Measurements from ENCODE around the gene PRKCH. TPM values are rescaled to one million over a fixed set of nuclear protein-coding genes. Genes with fewer than 3 reads are reported as not detected.

The PRKCH gene
- total RNA-seq, 4 donors from 2014 or later = 49.5 to 147 (median 59.2) TPM

DNA sequence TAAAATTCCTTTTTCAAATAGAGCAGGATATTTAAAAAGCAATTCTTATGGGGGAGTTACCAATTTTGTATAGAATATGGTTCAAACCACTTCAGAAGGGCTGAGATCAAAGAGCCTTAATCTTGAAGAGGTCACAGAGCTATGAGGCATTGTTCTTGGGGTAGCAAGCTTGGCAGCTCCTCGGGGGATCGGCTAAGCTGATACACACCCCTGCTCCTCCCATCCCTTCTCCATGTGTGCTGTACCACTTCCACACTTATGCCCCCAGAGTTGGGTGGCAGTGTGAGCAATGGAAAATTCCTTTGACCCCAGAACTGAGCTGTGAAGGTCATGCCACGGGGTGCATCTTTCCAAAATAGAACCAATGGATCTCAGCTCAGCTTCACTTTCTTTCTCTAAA lies 25.2 kb upstream of the PRKCH start:
- Histone ChIP-seq H3K27me3 (no peaks in the 10 kb centered on the region), H3K27ac (no peak overlapping the region), H3K36me3 (no peaks in the 10 kb centered on the region), H3K4me3 (no peak overlapping the region), H3K9me3 (no peaks in the 10 kb centered on the region), H3K4me1 (peaks cover 4% of the 10 kb centered on the region)
- TF ChIP-seq, protein P1, sequence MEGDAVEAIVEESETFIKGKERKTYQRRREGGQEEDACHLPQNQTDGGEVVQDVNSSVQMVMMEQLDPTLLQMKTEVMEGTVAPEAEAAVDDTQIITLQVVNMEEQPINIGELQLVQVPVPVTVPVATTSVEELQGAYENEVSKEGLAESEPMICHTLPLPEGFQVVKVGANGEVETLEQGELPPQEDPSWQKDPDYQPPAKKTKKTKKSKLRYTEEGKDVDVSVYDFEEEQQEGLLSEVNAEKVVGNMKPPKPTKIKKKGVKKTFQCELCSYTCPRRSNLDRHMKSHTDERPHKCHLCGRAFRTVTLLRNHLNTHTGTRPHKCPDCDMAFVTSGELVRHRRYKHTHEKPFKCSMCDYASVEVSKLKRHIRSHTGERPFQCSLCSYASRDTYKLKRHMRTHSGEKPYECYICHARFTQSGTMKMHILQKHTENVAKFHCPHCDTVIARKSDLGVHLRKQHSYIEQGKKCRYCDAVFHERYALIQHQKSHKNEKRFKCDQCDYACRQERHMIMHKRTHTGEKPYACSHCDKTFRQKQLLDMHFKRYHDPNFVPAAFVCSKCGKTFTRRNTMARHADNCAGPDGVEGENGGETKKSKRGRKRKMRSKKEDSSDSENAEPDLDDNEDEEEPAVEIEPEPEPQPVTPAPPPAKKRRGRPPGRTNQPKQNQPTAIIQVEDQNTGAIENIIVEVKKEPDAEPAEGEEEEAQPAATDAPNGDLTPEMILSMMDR (IDR thresholded peaks at IDR 0.05) = no peak
- TF ChIP-seq POLR2A (IDR thresholded peaks at IDR 0.05) = no peak
- no peak for TF ChIP-seq EP300 (IDR thresholded peaks at IDR 0.05)
- no peak for TF ChIP-seq POLR2AphosphoS5 (IDR thresholded peaks at IDR 0.05)
- DNase-seq (ENCODE audit: low spot score in 2 of 2) = no peak
- 14% methylated on average over 3 of the region's 3 CpGs for WGBS

DNA sequence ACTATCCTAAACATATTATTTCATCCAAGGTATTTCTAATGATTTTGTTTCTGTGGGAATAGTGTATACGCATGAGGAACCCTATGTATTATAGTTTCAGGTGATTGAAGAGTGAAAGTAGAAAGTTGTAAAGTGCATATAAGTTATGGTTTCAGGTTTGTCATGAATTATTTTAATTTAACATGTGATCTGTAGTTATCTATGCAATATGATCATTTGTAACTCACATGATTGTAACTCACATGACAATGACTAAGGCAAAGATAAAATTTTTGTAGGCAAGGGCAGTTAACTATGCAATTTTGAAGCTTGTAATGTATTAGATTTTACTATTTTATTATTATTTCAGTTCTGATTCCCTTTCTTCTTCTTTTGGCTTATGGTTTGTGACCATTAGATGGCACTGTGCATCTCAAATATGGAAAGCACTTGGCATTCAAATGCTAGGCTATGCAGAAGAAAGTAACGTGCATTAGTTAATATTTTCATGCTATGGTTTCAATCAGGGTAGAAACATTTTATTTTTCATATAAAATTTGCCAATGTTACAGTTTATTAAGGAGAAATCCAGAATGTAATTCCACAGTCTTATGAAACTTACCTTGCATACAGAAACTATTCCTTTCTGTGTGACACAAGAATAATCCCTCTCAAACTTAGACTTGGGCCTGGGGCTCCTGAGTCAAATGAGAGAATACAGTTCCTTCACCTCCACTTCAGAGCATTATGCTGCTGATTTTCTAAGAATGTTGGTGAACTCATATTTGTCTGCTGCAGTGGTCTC lies 24.5 kb upstream of the PRKCH start:
- 30% methylated on average over 2 of the region's 2 CpGs for WGBS
- Histone ChIP-seq H3K36me3 (no peaks in the 10 kb centered on the region), H3K27ac (no peak overlapping the region), H3K4me1 (peaks cover 4% of the 10 kb centered on the region), H3K9me3 (no peaks in the 10 kb centered on the region), H3K4me3 (no peak overlapping the region), H3K27me3 (no peaks in the 10 kb centered on the region)
- no peak for TF ChIP-seq EP300 (IDR thresholded peaks at IDR 0.05)
- TF ChIP-seq, protein P1 (IDR thresholded peaks at IDR 0.05) = peak in 1 of 2 donors; percentile 51
- DNase-seq (ENCODE audit: low spot score in 2 of 2) = no peak

DNA sequence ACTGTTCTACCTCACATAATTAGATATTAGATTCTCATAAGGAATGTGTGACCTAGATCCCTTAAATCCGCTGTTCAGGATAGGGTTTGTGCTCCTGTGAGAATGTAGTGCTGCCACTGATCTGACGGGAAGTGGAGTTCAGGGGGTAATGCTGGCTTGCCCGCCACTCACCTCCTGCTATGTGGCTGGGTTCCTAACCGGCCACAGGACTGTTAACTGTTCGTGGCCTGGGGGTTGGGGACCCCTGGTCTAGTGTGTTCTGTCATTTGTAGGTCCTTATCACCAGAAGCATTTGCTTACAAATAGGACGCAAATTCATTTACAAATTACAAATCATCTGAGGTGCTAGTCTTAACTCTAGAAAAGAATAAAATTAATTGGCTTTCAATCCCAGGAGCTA lies 23.8 kb upstream of the PRKCH start:
- H3K27me3 ChIP-seq = no peaks in the 10 kb centered on the region
- TF ChIP-seq POLR2A (IDR thresholded peaks at IDR 0.05) = no peak
- no peak for TF ChIP-seq POLR2AphosphoS5 (IDR thresholded peaks at IDR 0.05)
- TF ChIP-seq, protein P1 (IDR thresholded peaks at IDR 0.05) = no peak
- TF ChIP-seq EP300 (IDR thresholded peaks at IDR 0.05) = no peak
- no peak for DNase-seq (ENCODE audit: low spot score in 2 of 2)
- H3K36me3 ChIP-seq = no peaks in the 10 kb centered on the region
- 85% methylated on average over 6 of the region's 6 CpGs for WGBS
- H3K9me3 ChIP-seq = no peaks in the 10 kb centered on the region
- peaks cover 4% of the 10 kb centered on the region for H3K4me1 ChIP-seq
- no peak overlapping the region for H3K4me3 ChIP-seq
- H3K27ac ChIP-seq = no peak overlapping the region

DNA sequence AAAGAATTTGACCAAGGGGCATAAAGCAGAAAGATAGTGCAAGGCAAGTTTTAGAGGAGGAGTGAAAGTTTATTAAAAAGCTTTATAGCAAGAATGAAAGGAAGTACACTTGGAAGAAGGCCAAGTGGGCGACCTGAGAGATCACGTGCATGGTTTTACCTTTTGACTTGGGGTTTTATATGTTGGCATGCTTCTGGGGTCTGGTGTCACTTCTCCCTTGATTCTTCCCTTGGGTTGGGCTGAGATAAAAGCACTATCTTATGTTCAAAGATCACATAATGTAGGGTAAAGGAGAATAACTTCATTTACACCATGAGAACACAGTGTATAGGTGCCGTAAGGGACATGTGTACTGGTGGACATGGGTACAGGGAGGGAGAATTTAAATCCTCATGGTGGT lies 22.6 kb upstream of the PRKCH start:
- TF ChIP-seq EP300 (IDR thresholded peaks at IDR 0.05) = no peak
- TF ChIP-seq, protein P1 (IDR thresholded peaks at IDR 0.05) = no peak
- TF ChIP-seq POLR2A (IDR thresholded peaks at IDR 0.05) = no peak
- TF ChIP-seq POLR2AphosphoS5 (IDR thresholded peaks at IDR 0.05) = no peak
- H3K36me3 ChIP-seq = no peaks in the 10 kb centered on the region
- peaks cover 4% of the 10 kb centered on the region for H3K4me1 ChIP-seq
- H3K27me3 ChIP-seq = no peaks in the 10 kb centered on the region
- no peak overlapping the region for H3K27ac ChIP-seq
- H3K9me3 ChIP-seq = no peaks in the 10 kb centered on the region
- no peak for DNase-seq (ENCODE audit: low spot score in 2 of 2)
- 59% methylated on average over 3 of the region's 3 CpGs for WGBS
- no peak overlapping the region for H3K4me3 ChIP-seq

DNA sequence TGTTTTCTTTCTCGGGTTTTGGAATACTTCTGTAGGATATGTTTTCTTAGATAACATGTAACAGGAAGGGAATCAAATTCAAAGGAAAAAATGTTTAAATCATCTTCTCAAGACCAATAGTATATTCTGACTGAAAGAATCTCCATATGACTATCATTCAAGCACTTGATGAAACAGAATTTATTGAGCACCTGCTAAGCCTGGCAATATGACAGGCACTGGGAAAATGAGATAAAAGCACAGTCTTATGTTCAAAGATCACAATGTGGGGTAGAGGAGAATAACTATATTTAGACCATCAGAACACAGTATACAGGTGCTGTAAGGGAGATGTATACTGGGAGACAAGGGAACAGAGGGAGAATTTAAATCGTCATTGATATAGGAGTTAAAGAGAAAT lies 21.2 kb upstream of the PRKCH start:
- DNase-seq (ENCODE audit: low spot score in 2 of 2) = no peak
- Histone ChIP-seq H3K4me1 (peaks cover 4% of the 10 kb centered on the region), H3K36me3 (no peaks in the 10 kb centered on the region), H3K27ac (no peak overlapping the region), H3K27me3 (no peaks in the 10 kb centered on the region), H3K9me3 (no peaks in the 10 kb centered on the region), H3K4me3 (no peak overlapping the region)
- 38% methylated on average over 2 of the region's 2 CpGs for WGBS
- TF ChIP-seq, protein P1 (IDR thresholded peaks at IDR 0.05) = no peak
- no peak for TF ChIP-seq POLR2A (IDR thresholded peaks at IDR 0.05)
- TF ChIP-seq EP300 (IDR thresholded peaks at IDR 0.05) = no peak
- no peak for TF ChIP-seq POLR2AphosphoS5 (IDR thresholded peaks at IDR 0.05)
